HepG2 (cell line): ENCODE data around the gene NCOA4. TPM values are rescaled to one million over a fixed set of nuclear protein-coding genes. Genes with fewer than 3 reads are reported as not detected.
A peak's percentile ranks its signal among the peaks of the same experiment; 100 is the strongest.

ENCODE experiments used
- ATF7-NPFF ChIP-seq: sonication (generic); formaldehyde crosslinking; IDR thresholded peaks from 2 replicates; pipeline ENCODE4 v1.8.1; 2023; ENCODE audit warnings: mild to moderate bottlenecking, low read depth, missing genetic modification reagents, moderate library complexity
- DNMT1 ChIP-seq: sonication (generic); formaldehyde crosslinking; IDR thresholded peaks from 2 replicates; pipeline ENCODE4 v1.5.1; 2020; ENCODE audit warnings: mild to moderate bottlenecking, missing genetic modification reagents
- ETV6 ChIP-seq: sonication (generic); formaldehyde crosslinking; conservative IDR thresholded peaks from 2 replicates; pipeline ENCODE4 v1.4.0; 2020; ENCODE audit warnings: missing genetic modification reagents
- HMG20A ChIP-seq: IDR thresholded peaks from 2 replicates; pipeline ENCODE4 v1.6.1; 2016; ENCODE audit warnings: borderline replicate concordance
- ISL2 ChIP-seq: sonication (generic); formaldehyde crosslinking; IDR thresholded peaks from 2 replicates; pipeline ENCODE4 v1.5.0; 2020; ENCODE audit warnings: missing genetic modification reagents
- LCORL ChIP-seq, 2 experiments: fragments of 450-650 bp in 1 of 2; sonication (generic) in 1 of 2; formaldehyde crosslinking in 1 of 2; IDR thresholded peaks; 2 replicates each; pipeline versions ENCODE4 v1.5.0 to v1.6.1; 2017 to 2020; ENCODE audit warnings: antibody characterized with exemption in 1 of 2, missing genetic modification reagents in 1 of 2
- PLSCR1 ChIP-seq: sonication (generic); formaldehyde crosslinking; IDR thresholded peaks from 2 replicates; pipeline ENCODE4 v1.5.0; 2020; ENCODE audit warnings: missing genetic modification reagents, mild to moderate bottlenecking, borderline replicate concordance
- ZBTB3 ChIP-seq: sonication (generic); formaldehyde crosslinking; IDR thresholded peaks from 2 replicates; pipeline ENCODE4 v1.4.0; 2020; ENCODE audit warnings: low read depth, mild to moderate bottlenecking, moderate library complexity, missing genetic modification reagents, borderline replicate concordance
- ZNF20 ChIP-seq: sonication (generic); formaldehyde crosslinking; IDR thresholded peaks from 2 replicates; pipeline ENCODE4 v1.4.0; 2020; ENCODE audit warnings: mild to moderate bottlenecking, moderate library complexity, missing genetic modification reagents
- ZNF207 ChIP-seq: fragments of 450-650 bp; IDR thresholded peaks from 2 replicates; pipeline ENCODE4 v1.6.1; 2016; ENCODE audit warnings: antibody characterized with exemption, borderline replicate concordance
- ZNF816 ChIP-seq: sonication (generic); formaldehyde crosslinking; IDR thresholded peaks from 2 replicates; pipeline ENCODE4 v1.8.0; 2022; ENCODE audit warnings: missing genetic modification reagents, mild to moderate bottlenecking, borderline replicate concordance
- ZZZ3 ChIP-seq: sonication (generic); formaldehyde crosslinking; IDR thresholded peaks from 2 replicates; pipeline ENCODE4 v1.4.0; 2020; ENCODE audit warnings: missing genetic modification reagents, mild to moderate bottlenecking, borderline replicate concordance
- polyA plus RNA-seq, 8 experiments: library from polyadenylated mRNA; depleted of rRNA in 3 of 8; stranded (reverse) in 7 of 8; unstranded in 1 of 8; fragments of >200 nt; fragmentation: Illumina TruSeq in 4 of 8; extraction: Trizol in 4 of 8; gene quantifications; 2 replicates each; pipeline versions ENCODE4 v1.2.1 to v1.2.3, GENCODE V29; 2011 to 2016; ENCODE audit warnings: low read depth in 4 of 8, missing spikeins in 1 of 8, mixed read lengths in 1 of 8; ENCODE audit not compliant: insufficient read depth in 1 of 8
- total RNA-seq, 5 experiments: library from RNA; depleted of rRNA; stranded (reverse); fragments of >200 nt; fragmentation: Illumina TruSeq; extraction: Trizol; gene quantifications; 2 replicates each; pipeline ENCODE4 v1.2.3, GENCODE V29; 2016; ENCODE audit warnings: low read depth in 1 of 5
- TF ChIP-seq, protein P1 (sequence below): sonication (generic); formaldehyde crosslinking; IDR thresholded peaks from 2 replicates; pipeline ENCODE4 v1.4.0; 2020; ENCODE audit warnings: missing genetic modification reagents, mild to moderate bottlenecking, borderline replicate concordance
- TF ChIP-seq, protein P2 (sequence below): sonication (generic); formaldehyde crosslinking; conservative IDR thresholded peaks from 2 replicates; pipeline ENCODE4 v1.5.0; 2020; ENCODE audit warnings: missing genetic modification reagents
- TF ChIP-seq, protein P3 (sequence below), 2 experiments: IDR thresholded peaks; 2 replicates each; pipeline ENCODE4 v1.6.1; 2011 to 2012; ENCODE audit warnings: low read length in 2 of 2, borderline replicate concordance in 1 of 2, low read depth in 1 of 2, mild to moderate bottlenecking in 1 of 2, moderate library complexity in 1 of 2

Gene NCOA4
- total and polyA plus RNA-seq, 2 of the 13 experiments (the other 11 are each of a cell fraction or from before 2014, with no cell fraction given): 306 to 400 TPM

DNA sequence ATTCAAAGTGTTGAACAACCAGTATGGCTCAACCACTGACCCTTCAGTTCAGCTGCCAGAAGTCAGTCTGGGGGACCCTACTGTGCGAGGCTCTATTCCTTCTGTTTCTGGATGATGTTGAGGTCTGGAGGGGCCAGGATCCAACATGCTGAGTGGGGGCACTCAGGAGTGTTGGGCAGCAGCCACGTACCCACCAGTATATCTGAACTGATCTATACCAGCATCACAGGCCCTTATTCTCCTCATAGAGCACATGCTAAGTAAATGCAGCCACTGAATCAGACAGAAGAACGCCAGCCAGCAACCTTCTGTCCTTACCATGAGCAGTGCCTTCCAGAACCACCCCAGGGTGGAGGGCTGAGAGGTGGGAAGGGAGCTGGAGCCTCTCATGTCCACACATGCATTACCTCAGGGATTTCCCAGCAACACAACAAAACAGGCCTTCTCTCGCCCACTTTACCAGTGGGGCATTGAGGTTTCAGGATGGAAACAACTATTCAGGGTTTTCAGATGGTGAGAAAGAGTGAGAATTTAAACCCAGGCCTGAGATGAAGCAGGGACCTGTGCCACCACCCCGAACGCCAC, 22.5 kb upstream of the NCOA4 start (continued):
- TF ChIP-seq DNMT1 (CRISPR knock-in tag) (no peak), LCORL (IDR thresholded peaks at IDR 0.05) (no peak), LCORL (CRISPR knock-in tag; IDR thresholded peaks at IDR 0.05) (no peak; the same call in 1 of the 2 replicates), PLSCR1 (CRISPR knock-in tag) (no peak), HMG20A (CRISPR knock-in tag) (no peak), ZZZ3 (CRISPR knock-in tag) (no peak), ISL2 (0 out of 2 replicates have a peak, but pooled peaks have one; percentile 5), ATF7-NPFF (CRISPR knock-in tag) (0 out of 2 replicates have a peak, but pooled peaks have one; percentile 6), ETV6 (CRISPR knock-in tag) (no peak), ZNF20 (CRISPR knock-in tag) (no peak), ZBTB3 (CRISPR knock-in tag) (no peak), ZNF207 (no peak), ZNF816 (CRISPR knock-in tag) (no peak)
- TF ChIP-seq, protein P1, sequence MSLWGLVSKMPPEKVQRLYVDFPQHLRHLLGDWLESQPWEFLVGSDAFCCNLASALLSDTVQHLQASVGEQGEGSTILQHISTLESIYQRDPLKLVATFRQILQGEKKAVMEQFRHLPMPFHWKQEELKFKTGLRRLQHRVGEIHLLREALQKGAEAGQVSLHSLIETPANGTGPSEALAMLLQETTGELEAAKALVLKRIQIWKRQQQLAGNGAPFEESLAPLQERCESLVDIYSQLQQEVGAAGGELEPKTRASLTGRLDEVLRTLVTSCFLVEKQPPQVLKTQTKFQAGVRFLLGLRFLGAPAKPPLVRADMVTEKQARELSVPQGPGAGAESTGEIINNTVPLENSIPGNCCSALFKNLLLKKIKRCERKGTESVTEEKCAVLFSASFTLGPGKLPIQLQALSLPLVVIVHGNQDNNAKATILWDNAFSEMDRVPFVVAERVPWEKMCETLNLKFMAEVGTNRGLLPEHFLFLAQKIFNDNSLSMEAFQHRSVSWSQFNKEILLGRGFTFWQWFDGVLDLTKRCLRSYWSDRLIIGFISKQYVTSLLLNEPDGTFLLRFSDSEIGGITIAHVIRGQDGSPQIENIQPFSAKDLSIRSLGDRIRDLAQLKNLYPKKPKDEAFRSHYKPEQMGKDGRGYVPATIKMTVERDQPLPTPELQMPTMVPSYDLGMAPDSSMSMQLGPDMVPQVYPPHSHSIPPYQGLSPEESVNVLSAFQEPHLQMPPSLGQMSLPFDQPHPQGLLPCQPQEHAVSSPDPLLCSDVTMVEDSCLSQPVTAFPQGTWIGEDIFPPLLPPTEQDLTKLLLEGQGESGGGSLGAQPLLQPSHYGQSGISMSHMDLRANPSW (CRISPR knock-in tag): no peak
- TF ChIP-seq, protein P2, sequence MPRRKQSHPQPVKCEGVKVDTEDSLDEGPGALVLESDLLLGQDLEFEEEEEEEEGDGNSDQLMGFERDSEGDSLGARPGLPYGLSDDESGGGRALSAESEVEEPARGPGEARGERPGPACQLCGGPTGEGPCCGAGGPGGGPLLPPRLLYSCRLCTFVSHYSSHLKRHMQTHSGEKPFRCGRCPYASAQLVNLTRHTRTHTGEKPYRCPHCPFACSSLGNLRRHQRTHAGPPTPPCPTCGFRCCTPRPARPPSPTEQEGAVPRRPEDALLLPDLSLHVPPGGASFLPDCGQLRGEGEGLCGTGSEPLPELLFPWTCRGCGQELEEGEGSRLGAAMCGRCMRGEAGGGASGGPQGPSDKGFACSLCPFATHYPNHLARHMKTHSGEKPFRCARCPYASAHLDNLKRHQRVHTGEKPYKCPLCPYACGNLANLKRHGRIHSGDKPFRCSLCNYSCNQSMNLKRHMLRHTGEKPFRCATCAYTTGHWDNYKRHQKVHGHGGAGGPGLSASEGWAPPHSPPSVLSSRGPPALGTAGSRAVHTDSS: no peak
- TF ChIP-seq, protein P3, sequence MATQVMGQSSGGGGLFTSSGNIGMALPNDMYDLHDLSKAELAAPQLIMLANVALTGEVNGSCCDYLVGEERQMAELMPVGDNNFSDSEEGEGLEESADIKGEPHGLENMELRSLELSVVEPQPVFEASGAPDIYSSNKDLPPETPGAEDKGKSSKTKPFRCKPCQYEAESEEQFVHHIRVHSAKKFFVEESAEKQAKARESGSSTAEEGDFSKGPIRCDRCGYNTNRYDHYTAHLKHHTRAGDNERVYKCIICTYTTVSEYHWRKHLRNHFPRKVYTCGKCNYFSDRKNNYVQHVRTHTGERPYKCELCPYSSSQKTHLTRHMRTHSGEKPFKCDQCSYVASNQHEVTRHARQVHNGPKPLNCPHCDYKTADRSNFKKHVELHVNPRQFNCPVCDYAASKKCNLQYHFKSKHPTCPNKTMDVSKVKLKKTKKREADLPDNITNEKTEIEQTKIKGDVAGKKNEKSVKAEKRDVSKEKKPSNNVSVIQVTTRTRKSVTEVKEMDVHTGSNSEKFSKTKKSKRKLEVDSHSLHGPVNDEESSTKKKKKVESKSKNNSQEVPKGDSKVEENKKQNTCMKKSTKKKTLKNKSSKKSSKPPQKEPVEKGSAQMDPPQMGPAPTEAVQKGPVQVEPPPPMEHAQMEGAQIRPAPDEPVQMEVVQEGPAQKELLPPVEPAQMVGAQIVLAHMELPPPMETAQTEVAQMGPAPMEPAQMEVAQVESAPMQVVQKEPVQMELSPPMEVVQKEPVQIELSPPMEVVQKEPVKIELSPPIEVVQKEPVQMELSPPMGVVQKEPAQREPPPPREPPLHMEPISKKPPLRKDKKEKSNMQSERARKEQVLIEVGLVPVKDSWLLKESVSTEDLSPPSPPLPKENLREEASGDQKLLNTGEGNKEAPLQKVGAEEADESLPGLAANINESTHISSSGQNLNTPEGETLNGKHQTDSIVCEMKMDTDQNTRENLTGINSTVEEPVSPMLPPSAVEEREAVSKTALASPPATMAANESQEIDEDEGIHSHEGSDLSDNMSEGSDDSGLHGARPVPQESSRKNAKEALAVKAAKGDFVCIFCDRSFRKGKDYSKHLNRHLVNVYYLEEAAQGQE (IDR thresholded peaks at IDR 0.05; ENCODE audit: borderline replicate concordance in 1 of 2, low read depth in 1 of 2, low read length in 2 of 2): no peak
